Esophagus mucosa (tissue), 1 donor: ENCODE data around the gene MMEL1. TPM values are rescaled to one million over a fixed set of nuclear protein-coding genes. Genes with fewer than 3 reads are reported as not detected.
"Not testable (repeated sequence)": the region's sequence is repeated elsewhere in the genome, so short reads cannot be mapped to it uniquely, and the experiment has no call there.

Experiments used
- ATAC-seq: fragments of 200-7000 bp; cut with Tn5 transposase; one replicate; pipeline ENCODE4 v1.9.1; 2020
- total RNA-seq: library from RNA; stranded (reverse); gene quantifications from one replicate; pipeline ENCODE4 v1.2.4, GENCODE V29; 2023
- donor health status: DM: yes; HTN: yes; CAD: no.

MMEL1 gene
- total RNA-seq, 1 donor from 2014 or later, result 2.3 TPM

DNA sequence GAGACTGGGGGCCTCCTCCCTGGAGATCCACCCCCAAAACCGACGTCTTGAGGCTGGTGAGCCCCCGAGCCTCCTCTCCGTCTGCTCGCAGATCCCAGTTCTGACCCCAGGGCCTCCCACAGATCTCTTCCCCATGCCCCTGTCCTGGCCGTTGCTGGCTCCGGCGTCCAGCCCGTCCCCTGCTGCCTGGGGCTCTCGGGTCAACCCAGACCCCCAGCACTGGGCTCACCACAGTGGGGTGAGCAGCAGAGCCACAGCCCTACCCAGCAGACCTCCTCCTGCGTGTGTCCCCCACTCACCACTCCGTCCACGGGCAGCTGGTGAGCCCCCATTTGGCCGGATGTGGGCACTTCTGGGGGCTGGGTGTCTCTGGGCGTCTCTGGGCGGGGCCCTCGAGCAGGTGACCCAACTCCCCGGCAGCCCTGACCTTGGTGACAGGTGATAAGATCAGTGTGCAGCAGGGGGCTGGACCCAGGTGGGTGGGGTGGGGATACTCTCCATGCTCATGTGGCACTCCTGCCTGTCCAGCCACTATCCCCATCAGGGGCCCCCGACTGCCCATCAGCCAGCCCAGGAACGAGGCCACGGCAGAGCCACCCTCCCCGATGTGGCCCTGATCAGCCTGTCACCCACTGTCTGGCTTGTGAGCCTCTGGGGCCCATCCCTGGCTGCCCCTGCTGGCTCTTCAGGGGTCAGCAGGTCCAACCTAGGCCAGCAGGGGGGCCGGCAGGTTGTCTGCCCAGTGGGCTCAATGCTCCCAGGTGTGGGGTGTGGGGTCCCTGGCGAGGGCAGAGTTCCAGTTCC, 75.9 kb downstream of the MMEL1 start:
- ATAC-seq, result peak; percentile 9

- ATAC-seq, result peak; percentile 24
Observed at GRCh38 chr1:2556277-2556677, 76.5 kb downstream of the MMEL1 start, which contains the start of gene TNFRSF14. Gene TNFRSF14 (plus strand): TSS chr1:2556371. CDS start chr1:2556665, 294 bp downstream.

DNA sequence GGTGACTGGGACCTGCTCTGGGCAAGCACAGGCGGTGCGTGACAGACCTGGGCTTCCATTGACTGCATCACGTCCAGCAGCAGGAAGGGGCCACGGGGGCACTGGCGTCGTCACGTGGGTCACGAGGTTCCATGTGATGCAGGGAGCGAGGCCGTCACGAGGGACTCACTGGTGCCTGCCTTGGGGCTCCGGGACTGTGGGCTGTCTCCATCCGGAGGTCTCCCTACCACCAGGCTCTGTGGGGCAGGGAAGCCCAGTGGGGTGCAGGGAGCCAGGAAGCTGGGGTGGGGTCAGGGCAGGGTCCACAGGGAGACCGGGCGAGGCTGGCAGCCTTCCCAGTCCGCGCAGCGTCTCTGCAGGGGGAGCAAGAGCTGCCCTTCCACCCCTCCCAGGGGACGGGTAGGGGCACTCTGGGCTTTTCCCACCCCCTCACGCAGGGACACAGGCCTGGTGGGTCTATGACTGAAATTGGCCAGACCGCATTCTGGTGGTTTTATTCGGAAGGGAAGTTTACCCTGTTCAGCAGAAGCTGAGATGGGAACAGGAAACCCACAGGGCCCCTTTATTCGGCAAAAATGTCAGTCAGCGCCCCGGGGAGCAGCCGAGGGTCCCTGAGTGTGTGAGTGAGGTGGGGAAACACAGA, 77.1 kb downstream of the MMEL1 start:
- ATAC-seq, result peak; percentile 40

DNA sequence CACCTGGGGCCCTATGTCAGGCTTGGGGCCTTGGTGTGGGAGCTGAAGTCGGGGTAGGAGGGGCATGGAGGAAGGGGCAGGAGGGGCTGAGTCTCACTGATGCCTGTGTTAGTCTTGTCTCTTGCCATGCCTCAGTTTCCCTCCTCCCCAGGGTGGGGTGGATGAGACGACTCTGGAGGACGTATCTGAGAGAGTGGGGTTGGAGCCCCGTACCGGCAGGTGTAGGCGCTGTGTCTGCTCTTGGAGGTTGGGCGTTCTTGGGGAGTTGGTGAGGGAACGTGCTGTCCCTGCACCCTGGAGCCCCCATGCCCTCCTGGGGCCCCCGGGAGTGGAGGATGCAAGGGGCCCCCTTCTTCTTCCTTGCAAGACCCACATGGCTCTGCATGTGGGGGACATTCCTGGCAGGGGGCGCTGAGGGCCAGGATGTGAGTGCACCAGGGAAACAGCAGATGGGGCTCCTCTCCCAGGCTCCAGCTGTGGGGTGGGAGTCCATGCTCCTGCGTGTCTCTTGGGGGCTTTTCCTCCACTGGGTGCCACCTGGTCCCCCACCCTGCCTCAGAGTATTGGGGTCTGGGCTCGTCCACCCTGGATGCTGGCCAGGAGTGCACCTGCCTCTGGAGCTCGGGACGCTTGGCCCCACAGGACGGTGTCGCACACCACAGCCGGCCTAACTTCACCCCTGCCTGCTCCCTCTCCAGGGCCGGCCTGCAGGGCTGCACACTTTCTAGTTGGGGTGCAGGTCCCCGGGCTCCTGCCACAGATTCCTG, 78.0 kb downstream of the MMEL1 start:
- no peak for ATAC-seq

- ATAC-seq, result no peak
Observed at GRCh38 chr1:2553871-2554620, 78.8 kb downstream of the MMEL1 start.

GRCh38 chr1:2553076-2553475, 79.7 kb downstream of the MMEL1 start:
- ATAC-seq, result not testable (repeated sequence)

GRCh38 chr1:2552189-2552588, 80.6 kb downstream of the MMEL1 start:
- ATAC-seq, result no peak

DNA sequence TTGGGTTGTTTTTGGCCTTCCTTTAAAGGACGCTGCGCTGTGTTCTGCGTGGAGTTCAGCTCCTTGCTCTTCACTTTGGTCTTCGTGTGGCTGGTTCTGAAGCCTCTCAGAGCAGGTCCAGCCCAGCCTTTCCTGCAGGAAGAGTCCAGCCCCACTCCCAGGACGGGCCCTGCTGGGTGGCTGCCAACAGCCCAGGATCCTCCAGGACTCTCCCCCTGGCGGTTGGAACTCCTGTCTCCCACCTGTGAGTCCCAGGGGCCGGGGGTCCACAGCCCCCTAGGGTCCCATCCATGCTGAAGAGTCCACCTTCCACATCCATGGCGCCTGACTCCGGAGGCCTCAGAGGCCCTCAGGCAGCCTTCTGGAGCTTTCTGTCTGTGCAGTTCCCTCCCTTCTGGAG, 81.3 kb downstream of the MMEL1 start:
- ATAC-seq, result not testable (repeated sequence)

- not testable (repeated sequence) for ATAC-seq
Observed at GRCh38 chr1:2550309-2550861, 82.4 kb downstream of the MMEL1 start.

- not testable (repeated sequence) for ATAC-seq
Observed at GRCh38 chr1:2549367-2550029, 83.3 kb downstream of the MMEL1 start.

GRCh38 chr1:2548068-2548589, 84.7 kb downstream of the MMEL1 start:
- peak; percentile 56 for ATAC-seq

DNA sequence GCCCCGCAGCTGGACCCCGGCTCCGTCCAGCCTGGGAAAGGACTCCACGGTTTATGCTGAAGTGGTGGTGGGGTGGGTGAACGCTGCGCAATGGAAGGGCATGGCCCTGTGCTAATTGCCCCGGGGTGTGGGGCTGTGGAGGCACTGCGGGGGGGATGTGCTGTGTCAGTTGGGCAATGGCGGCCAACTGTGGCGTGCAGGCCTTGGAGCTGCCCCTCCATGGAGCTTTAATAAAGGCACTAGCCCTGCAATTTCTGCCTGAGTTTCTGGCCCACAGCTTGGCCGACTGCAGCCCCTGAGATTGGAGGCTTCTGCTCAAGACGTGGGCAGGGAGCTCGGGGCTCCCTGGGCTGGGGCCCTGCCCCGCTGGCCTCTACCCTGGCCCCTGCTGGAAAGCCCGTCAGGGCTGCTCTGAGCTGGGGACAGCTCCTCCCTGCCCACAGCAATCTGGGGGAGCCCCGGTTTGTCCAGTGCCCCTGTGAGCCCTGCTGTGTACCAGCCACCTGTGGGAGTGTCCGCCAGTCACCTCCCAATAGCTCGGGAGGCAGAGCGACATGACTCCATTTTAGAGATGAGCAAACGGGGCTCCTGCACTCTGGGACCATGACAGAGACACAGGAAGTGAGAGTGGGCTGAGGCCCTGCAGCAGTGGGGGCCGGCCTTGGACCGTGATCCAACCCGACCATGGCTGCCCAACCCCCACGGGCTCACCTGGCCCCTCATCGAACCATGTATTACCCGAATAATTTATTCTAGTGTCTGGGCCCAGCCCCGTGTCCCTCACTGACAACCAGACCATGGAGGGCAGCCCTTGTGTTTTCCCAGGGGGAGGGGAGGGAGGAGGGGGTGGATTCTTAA, 85.4 kb downstream of the MMEL1 start:
- peak; percentile 0 for ATAC-seq

- ATAC-seq, result peak; percentile 76
Observed at GRCh38 chr1:2546515-2547209, 86.2 kb downstream of the MMEL1 start.

GRCh38 chr1:2545754-2546514, 86.9 kb downstream of the MMEL1 start:
- peak; percentile 45 for ATAC-seq

DNA sequence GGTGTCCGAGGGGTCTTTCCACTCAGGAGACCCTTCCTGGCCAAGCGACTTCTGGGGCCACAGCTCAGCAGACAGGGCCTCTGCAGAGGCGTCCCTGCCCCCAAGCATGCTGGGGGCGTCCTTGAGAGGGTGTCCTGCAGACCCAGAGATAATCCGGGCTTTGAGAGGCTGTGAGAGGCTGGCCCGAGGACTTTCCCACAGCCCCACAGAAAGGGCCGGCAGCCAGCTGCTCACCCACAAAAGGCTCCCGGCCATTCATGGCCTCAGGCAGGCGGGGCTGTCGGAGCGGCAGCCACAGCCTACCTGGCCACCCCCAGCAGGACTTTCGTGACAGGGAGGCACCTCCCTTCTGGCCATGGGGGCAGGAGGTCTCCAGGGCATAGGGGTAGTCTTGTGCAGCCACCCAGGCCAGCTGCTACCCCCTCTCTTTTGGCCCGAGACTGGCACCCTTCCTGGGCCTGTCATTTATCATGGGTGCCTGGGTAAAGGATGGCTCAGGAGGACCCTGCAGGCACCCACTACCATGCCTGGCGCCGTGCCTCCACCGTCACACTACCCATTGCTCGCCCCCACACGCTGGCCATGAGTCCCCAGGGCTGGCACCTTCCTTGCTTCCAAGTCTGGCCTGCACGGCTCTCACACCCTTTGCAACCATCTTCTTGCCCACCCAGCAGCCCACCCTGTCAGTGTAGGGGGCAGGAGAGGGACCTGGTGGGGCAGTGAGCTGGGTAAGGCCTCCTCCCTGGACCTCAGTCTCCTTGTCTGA, 87.8 kb downstream of the MMEL1 start:
- no peak for ATAC-seq

- ATAC-seq, result no peak
Observed at GRCh38 chr1:2544093-2544874, 88.5 kb downstream of the MMEL1 start.

DNA sequence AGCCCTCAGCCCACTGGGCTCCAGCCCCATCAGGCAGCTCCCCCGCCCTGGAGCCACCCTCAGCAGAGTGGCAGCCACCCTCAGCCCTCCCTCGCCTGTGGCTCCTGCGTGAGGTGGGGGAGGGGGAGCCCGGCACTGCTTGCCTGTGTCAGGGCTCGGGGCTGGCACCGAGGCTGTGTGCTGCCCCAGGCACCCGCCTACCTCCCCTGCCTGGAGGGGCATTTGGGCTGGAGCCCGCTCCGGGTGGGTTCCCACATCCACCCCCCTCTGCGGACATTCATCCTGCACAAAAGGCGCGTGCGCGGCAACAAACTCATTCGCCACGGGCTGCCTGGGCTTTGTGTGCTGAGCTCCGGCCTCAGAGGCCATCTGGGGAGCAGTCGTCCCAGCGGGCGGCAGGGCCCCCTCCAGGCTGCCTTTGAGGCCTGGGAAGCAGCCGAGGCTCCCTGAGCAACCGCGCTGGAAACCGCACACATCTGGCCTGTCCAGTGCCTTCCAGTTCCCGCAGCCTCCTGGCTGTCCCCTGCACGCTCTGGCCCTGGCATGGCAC, 89.2 kb downstream of the MMEL1 start:
- ATAC-seq, result no peak
